T-helper 1 cell (primary cell): Measurements from ENCODE around the gene MAST4.
"Not testable (repeated sequence)": the region's sequence is repeated elsewhere in the genome, so short reads cannot be mapped to it uniquely, and the experiment has no call there.

Source experiments
- DNase-seq, 5 donors: peaks; one replicate each; pipeline ENCODE4 v3.0.0-alpha.2; 2012 to 2020

The MAST4 gene

GRCh38 chr5:67100301-67100700 is 504.1 kb downstream of the MAST4 start:
- DNase-seq, result peak in 1 of 5 donors; percentile 74

- no peak for DNase-seq
Measured at GRCh38 chr5:67102708-67103107, 506.5 kb downstream of the MAST4 start.

- DNase-seq, result no peak
Measured at GRCh38 chr5:67104859-67105258, 508.7 kb downstream of the MAST4 start.

- no peak for DNase-seq
Measured at GRCh38 chr5:67105270-67105669, 509.1 kb downstream of the MAST4 start.

GRCh38 chr5:67106626-67107342 is 510.6 kb downstream of the MAST4 start:
- DNase-seq, result no peak

- no peak for DNase-seq
Measured at GRCh38 chr5:67111779-67112178, 515.6 kb downstream of the MAST4 start.

- no peak for DNase-seq
Measured at GRCh38 chr5:67115246-67115645, 519.1 kb downstream of the MAST4 start.

GRCh38 chr5:67115817-67116216 is 519.6 kb downstream of the MAST4 start:
- DNase-seq, result no peak

GRCh38 chr5:67118050-67118620 is 521.9 kb downstream of the MAST4 start:
- no peak for DNase-seq

GRCh38 chr5:67119010-67119409 is 522.8 kb downstream of the MAST4 start:
- DNase-seq, result no peak

GRCh38 chr5:67120032-67120431 is 523.8 kb downstream of the MAST4 start:
- no peak for DNase-seq

GRCh38 chr5:67123819-67124218 is 527.6 kb downstream of the MAST4 start:
- no peak for DNase-seq

- DNase-seq, result no peak
Measured at GRCh38 chr5:67124556-67124955, 528.4 kb downstream of the MAST4 start.

- DNase-seq, result not testable (repeated sequence)
Measured at GRCh38 chr5:67127347-67127895, 531.2 kb downstream of the MAST4 start.

- no peak for DNase-seq
Measured at GRCh38 chr5:67129768-67130167, 533.6 kb downstream of the MAST4 start.

GRCh38 chr5:67133217-67133616 is 537.0 kb downstream of the MAST4 start:
- DNase-seq, result no peak

GRCh38 chr5:67133776-67134175 is 537.6 kb downstream of the MAST4 start:
- no peak for DNase-seq

GRCh38 chr5:67135381-67135984 is 539.3 kb downstream of the MAST4 start:
- no peak for DNase-seq

- no peak for DNase-seq
Measured at GRCh38 chr5:67139030-67139429, 542.8 kb downstream of the MAST4 start.

GRCh38 chr5:67140413-67140812 is 544.2 kb downstream of the MAST4 start:
- DNase-seq, result no peak

- no peak for DNase-seq
Measured at GRCh38 chr5:67141644-67142043, 545.5 kb downstream of the MAST4 start.

- no peak for DNase-seq
Measured at GRCh38 chr5:67142816-67143215, 546.6 kb downstream of the MAST4 start.

GRCh38 chr5:67143549-67143948 is 547.4 kb downstream of the MAST4 start:
- DNase-seq, result no peak

GRCh38 chr5:67144183-67144639 is 548.0 kb downstream of the MAST4 start:
- DNase-seq, result no peak
